HepG2 (cell line): ENCODE results near the gene SFI1. TPM values are rescaled to one million over a fixed set of nuclear protein-coding genes. Genes with fewer than 3 reads are reported as not detected.

Experiments used
- ARNTL ChIP-seq: sonication (generic); formaldehyde crosslinking; IDR thresholded peaks from 2 replicates; pipeline ENCODE4 v1.4.0; 2020; ENCODE audit warnings: mild to moderate bottlenecking, missing genetic modification reagents
- FOXO4 ChIP-seq: sonication (generic); formaldehyde crosslinking; conservative IDR thresholded peaks from 2 replicates; pipeline ENCODE4 v1.8.1; 2023; ENCODE audit warnings: missing genetic modification reagents
- HIVEP1 ChIP-seq: sonication (generic); formaldehyde crosslinking; IDR thresholded peaks from 2 replicates; pipeline ENCODE4 v1.4.0; 2020; ENCODE audit warnings: mild to moderate bottlenecking, missing genetic modification reagents
- KLF9 ChIP-seq: IDR thresholded peaks from 2 replicates; pipeline ENCODE4 v1.6.1; 2016; ENCODE audit warnings: low read depth
- PLRG1 ChIP-seq: fragments of 450-650 bp; conservative IDR thresholded peaks from 2 replicates; pipeline ENCODE4 v1.6.1; 2016
- RNF2 ChIP-seq: fragments of 450-650 bp; conservative IDR thresholded peaks from 2 replicates; pipeline ENCODE4 v1.6.1; 2016; ENCODE audit warnings: low read depth
- THAP8 ChIP-seq: sonication (generic); formaldehyde crosslinking; IDR thresholded peaks from 2 replicates; pipeline ENCODE4 v1.5.1; 2020; ENCODE audit warnings: missing genetic modification reagents, mild to moderate bottlenecking, borderline replicate concordance
- ZBTB25 ChIP-seq: IDR thresholded peaks from 2 replicates; pipeline ENCODE4 v1.6.1; 2018; ENCODE audit warnings: missing genetic modification reagents
- ZNF264 ChIP-seq: sonication (generic); formaldehyde crosslinking; IDR thresholded peaks from 2 replicates; pipeline ENCODE4 v1.4.0; 2020; ENCODE audit warnings: missing genetic modification reagents
- ZNF646 ChIP-seq: sonication (generic); formaldehyde crosslinking; IDR thresholded peaks from 2 replicates; pipeline ENCODE4 v1.9.0; 2021; ENCODE audit warnings: mild to moderate bottlenecking, missing genetic modification reagents
- ZNF724P ChIP-seq: sonication (generic); formaldehyde crosslinking; IDR thresholded peaks from 2 replicates; pipeline ENCODE4 v1.8.0; 2022; ENCODE audit warnings: missing genetic modification reagents, borderline replicate concordance
- polyA plus RNA-seq, 8 experiments: library from polyadenylated mRNA; depleted of rRNA in 3 of 8; stranded (reverse) in 7 of 8; unstranded in 1 of 8; fragments of >200 nt; fragmentation: Illumina TruSeq in 4 of 8; extraction: Trizol in 4 of 8; gene quantifications; 2 replicates each; pipeline versions ENCODE4 v1.2.1 to v1.2.3, GENCODE V29; 2011 to 2016; ENCODE audit warnings: low read depth in 4 of 8, missing spikeins in 1 of 8, mixed read lengths in 1 of 8; ENCODE audit not compliant: insufficient read depth in 1 of 8
- total RNA-seq, 5 experiments: library from RNA; depleted of rRNA; stranded (reverse); fragments of >200 nt; fragmentation: Illumina TruSeq; extraction: Trizol; gene quantifications; 2 replicates each; pipeline ENCODE4 v1.2.3, GENCODE V29; 2016; ENCODE audit warnings: low read depth in 1 of 5

SFI1 gene
- total and polyA plus RNA-seq, 2 of the 13 experiments (the other 11 are each of a cell fraction or from before 2014, with no cell fraction given), result 20.5 to 40.1 TPM

GRCh38 chr22:31574055-31574670 is 77.8 kb downstream of the SFI1 start (continued):
- TF ChIP-seq ZNF646 (CRISPR knock-in tag), result no peak
- no peak for TF ChIP-seq ZNF724P (CRISPR knock-in tag)
- no peak for TF ChIP-seq FOXO4
- TF ChIP-seq RNF2, result no peak
- TF ChIP-seq HIVEP1, result no peak
- TF ChIP-seq ARNTL, result no peak
- TF ChIP-seq THAP8, result no peak
- no peak for TF ChIP-seq ZBTB25 (CRISPR knock-in tag)
- no peak for TF ChIP-seq PLRG1
- TF ChIP-seq ZNF264 (CRISPR knock-in tag), result no peak
- TF ChIP-seq KLF9 (CRISPR knock-in tag), result no peak
